Measurements from ENCODE around the gene ARHGEF2. TPM values are rescaled to one million over a fixed set of nuclear protein-coding genes. Genes with fewer than 3 reads are reported as not detected.

ARHGEF2 gene
- total RNA-seq, 1 experiment from 2014 or later = 85.0 TPM

- H3K36me3 ChIP-seq (ENCODE audit: low read depth) = peaks cover 7% of the 10 kb centered on the region
- BruUV-seq (replicated peaks) = no TSS peak
- H3K4me3 ChIP-seq = no peak overlapping the region
- ChIA-PET POLR2A (ENCODE audit: unreplicated experiment) (no interaction called here), CTCF (no interaction called here)
- no peak for DNase-seq
- peak overlapping the region; percentile 85 for H3K27ac ChIP-seq
- H3K4me2 ChIP-seq = peak overlapping the region; percentile 42
- TF ChIP-seq EZH2 (IDR thresholded peaks at IDR 0.05; ENCODE audit: low read depth) (no peak), CTCF (conservative IDR thresholded peaks at IDR 0.05) (no peak)
- H3K9me3 ChIP-seq (ENCODE audit: insufficient read depth, low read depth) = no peaks in the 10 kb centered on the region
- no peaks in the 10 kb centered on the region for H3K9me2 ChIP-seq (ENCODE audit: insufficient read depth)
- no peak overlapping the region for H2AFZ ChIP-seq
- peaks cover 72% of the 10 kb centered on the region for H3F3A ChIP-seq (ENCODE audit: insufficient read depth, low read depth)
- no peaks in the 10 kb centered on the region for H3K27me3 ChIP-seq (ENCODE audit: insufficient read depth, low read depth)
- H3K79me2 ChIP-seq (ENCODE audit: low read depth) = no peaks in the 10 kb centered on the region
- H3K4me1 ChIP-seq (replicated peaks; ENCODE audit: insufficient read depth) = peaks cover 61% of the 10 kb centered on the region
- peaks cover 17% of the 10 kb centered on the region; the same call in 1 of the 2 replicates for H4K20me1 ChIP-seq (ENCODE audit: insufficient read depth)
- intact Hi-C loops (cut with micrococcal nuclease; ENCODE audit: unreplicated experiment) = no loop called here
Measured at GRCh38 chr1:155941845-155942531, 36.4 kb downstream of the ARHGEF2 start.

- Histone ChIP-seq H3K36me3 (ENCODE audit: low read depth) (no peaks in the 10 kb centered on the region), H3K4me1 (replicated peaks; ENCODE audit: insufficient read depth) (peaks cover 60% of the 10 kb centered on the region), H3K9me2 (ENCODE audit: insufficient read depth) (no peaks in the 10 kb centered on the region), H2AFZ (no peak within 1 kb of the TSS), H3K4me3 (no peak within 1 kb of the TSS), H3K27me3 (ENCODE audit: insufficient read depth, low read depth) (no peaks in the 10 kb centered on the region), H3K9me3 (ENCODE audit: insufficient read depth, low read depth) (no peaks in the 10 kb centered on the region), H3K79me2 (ENCODE audit: low read depth) (no peaks in the 10 kb centered on the region), H4K20me1 (ENCODE audit: insufficient read depth) (peaks cover 15% of the 10 kb centered on the region; the same call in 1 of the 2 replicates), H3K4me2 (peak within 1 kb of the TSS; percentile 42), H3K27ac (peak within 1 kb of the TSS; percentile 85), H3F3A (ENCODE audit: insufficient read depth, low read depth) (peaks cover 66% of the 10 kb centered on the region)
- TF ChIP-seq EZH2 (IDR thresholded peaks at IDR 0.05; ENCODE audit: low read depth) (no peak), CTCF (conservative IDR thresholded peaks at IDR 0.05) (no peak)
- ChIA-PET CTCF (interaction anchor here (0.5 to 1.3 kb wide), 3 partner anchors 10 to 189 kb away, joined by 3 to 6 read pairs (median 4); no protein-coding TSS in a partner anchor), POLR2A (ENCODE audit: unreplicated experiment) (interaction anchor here (0.5 to 0.7 kb wide), 4 partner anchors 14 to 348 kb away, joined by 3 to 8 read pairs (median 5); no protein-coding TSS in a partner anchor)
- BruUV-seq (replicated peaks) = no TSS peak
- intact Hi-C loops (cut with micrococcal nuclease; ENCODE audit: unreplicated experiment) = no loop called here
- DNase-seq = peak; percentile 62 to 73
Measured at GRCh38 chr1:155940993-155941844, 37.1 kb downstream of the ARHGEF2 start, which contains the start of gene RXFP4. Gene RXFP4 (plus strand): TSS chr1:155941638. CDS start chr1:155941710, 72 bp downstream.

DNA sequence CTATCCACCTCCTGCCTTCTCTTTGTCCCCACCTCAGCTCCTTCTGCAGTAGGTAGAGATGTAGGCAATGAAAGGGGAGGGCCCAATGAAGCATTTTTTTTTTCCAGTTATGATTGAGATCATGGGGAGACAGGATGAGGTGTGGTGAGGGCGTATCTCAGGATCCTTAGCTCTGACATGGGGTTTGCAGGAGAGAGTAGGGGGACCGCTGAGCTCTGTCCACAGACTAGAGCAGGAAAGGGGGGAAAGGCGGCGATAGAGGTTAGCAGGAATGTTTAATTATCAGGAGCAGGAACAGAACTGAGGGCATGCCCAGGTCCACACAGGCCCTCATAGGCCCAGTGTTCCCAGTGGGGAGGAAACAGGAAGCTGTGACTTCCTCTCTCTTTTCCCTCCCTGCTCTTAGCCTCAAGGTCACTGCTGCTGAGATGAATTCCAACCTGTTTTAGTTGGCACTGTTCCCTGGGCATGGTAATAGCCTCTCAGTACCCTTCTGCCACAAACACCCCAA lies 37.8 kb downstream of the ARHGEF2 start:
- Histone ChIP-seq H3K27ac (peak overlapping the region; percentile 85), H2AFZ (no peak overlapping the region), H3F3A (ENCODE audit: insufficient read depth, low read depth) (peaks cover 64% of the 10 kb centered on the region), H3K4me3 (no peak overlapping the region), H3K79me2 (ENCODE audit: low read depth) (no peaks in the 10 kb centered on the region), H3K4me1 (replicated peaks; ENCODE audit: insufficient read depth) (peaks cover 58% of the 10 kb centered on the region), H3K4me2 (peak overlapping the region; percentile 42), H3K9me2 (ENCODE audit: insufficient read depth) (no peaks in the 10 kb centered on the region), H4K20me1 (ENCODE audit: insufficient read depth) (peaks cover 15% of the 10 kb centered on the region; the same call in 1 of the 2 replicates), H3K9me3 (ENCODE audit: insufficient read depth, low read depth) (no peaks in the 10 kb centered on the region), H3K27me3 (ENCODE audit: insufficient read depth, low read depth) (no peaks in the 10 kb centered on the region), H3K36me3 (ENCODE audit: low read depth) (no peaks in the 10 kb centered on the region)
- POLR2A ChIA-PET (ENCODE audit: unreplicated experiment) = interaction anchor here (0.5 to 0.7 kb wide), 8 partner anchors 8 to 349 kb away, joined by 3 to 8 read pairs (median 5); no protein-coding TSS in a partner anchor
- peak; percentile 56 to 69 for DNase-seq
- CTCF ChIA-PET = interaction anchor here (0.7 to 1.3 kb wide), 2 partner anchors 49 to 189 kb away, joined by 3 to 4 read pairs; no protein-coding TSS in a partner anchor
- intact Hi-C loops (cut with micrococcal nuclease; ENCODE audit: unreplicated experiment) = no loop called here
- TF ChIP-seq CTCF (conservative IDR thresholded peaks at IDR 0.05) (no peak), EZH2 (IDR thresholded peaks at IDR 0.05; ENCODE audit: low read depth) (no peak)
- BruUV-seq (replicated peaks) = no TSS peak

Data from PC-9 (cell line).